ENCODE results near the gene DOK6. TPM values are rescaled to one million over a fixed set of nuclear protein-coding genes. Genes with fewer than 3 reads are reported as not detected.
A peak's percentile ranks its signal among the peaks of the same experiment; 100 is the strongest.

The DOK6 gene
- total RNA-seq, 1 experiment from 2014 or later: not detected

DNA sequence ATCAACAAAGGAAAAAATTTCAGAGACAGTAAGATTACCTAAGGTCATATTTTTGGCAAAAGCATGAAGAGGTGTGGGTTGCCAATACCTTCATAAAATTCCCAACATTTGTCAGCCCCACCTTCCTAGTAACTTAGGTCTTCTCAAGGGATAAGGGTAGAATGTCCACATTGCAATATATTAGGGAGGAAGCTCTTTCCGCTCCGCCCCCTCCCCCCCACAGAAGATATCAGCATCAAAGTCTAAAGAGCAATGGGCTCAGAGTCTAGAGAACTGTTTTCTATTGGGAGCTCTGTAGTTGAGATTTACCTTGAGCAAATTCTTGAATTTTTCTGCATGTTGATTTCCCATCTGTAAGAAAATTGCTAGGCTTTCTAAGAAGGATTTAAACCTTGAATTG is 346.7 kb downstream of the DOK6 start:
- DNase-seq (ENCODE audit: low read depth): no peak

- no peak for DNase-seq (ENCODE audit: low read depth)
Measured at GRCh38 chr18:69752737-69753380, 352.2 kb downstream of the DOK6 start.

GRCh38 chr18:69754108-69754507 is 353.4 kb downstream of the DOK6 start:
- DNase-seq (ENCODE audit: low read depth): no peak

GRCh38 chr18:69755041-69755440 is 354.4 kb downstream of the DOK6 start:
- no peak for DNase-seq (ENCODE audit: low read depth)

DNA sequence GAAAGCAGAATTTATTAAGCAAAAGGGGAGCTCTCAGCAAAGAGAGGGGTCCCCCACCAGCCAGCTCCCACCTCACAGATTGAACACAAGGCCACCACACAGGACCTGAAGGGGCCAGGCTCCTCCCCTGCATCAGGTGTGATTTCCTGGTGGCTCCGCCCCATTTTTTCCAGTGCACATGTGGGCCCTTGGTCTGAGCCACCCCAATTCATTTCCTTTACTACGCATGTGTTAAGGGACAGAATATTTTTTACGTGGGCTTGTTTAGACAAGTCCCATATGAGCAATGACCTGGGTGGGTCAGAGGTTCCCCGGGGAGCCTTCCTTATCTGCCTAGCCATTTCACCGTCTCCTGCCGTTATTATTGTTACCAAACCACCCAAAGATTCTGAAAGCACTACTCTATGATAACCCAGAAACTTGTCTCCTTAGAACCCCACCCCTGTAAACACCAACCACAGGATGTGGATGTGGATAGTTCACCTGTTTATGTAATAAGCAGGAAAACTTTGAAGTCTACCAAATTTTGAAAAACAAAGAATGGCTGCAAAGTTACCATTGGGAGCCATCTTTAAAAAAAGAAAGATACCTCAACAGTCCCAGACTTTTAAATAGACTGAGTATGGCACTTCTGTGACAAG is 355.3 kb downstream of the DOK6 start:
- DNase-seq (ENCODE audit: low read depth): no peak

- DNase-seq (ENCODE audit: low read depth): no peak
Measured at GRCh38 chr18:69757733-69758132, 357.0 kb downstream of the DOK6 start.

DNA sequence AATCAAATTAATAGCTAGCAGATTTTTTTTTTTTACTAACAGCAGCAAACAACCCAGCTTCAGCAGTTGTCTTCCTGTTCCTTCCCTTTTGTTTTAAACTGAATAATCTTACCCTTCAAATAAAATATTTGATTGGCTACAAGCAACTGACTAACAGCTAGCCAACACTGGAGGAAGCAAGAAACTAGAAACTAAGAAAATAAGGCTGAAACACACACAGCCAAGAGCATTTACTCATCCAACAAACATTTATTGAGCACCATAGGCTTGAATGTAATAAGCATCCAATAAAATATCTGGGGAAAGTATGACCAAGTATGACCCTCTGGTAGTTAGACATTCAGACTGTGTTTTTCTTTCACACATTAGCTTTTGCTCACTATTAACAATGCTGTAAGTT is 357.8 kb downstream of the DOK6 start:
- DNase-seq (ENCODE audit: low read depth): no peak

DNA sequence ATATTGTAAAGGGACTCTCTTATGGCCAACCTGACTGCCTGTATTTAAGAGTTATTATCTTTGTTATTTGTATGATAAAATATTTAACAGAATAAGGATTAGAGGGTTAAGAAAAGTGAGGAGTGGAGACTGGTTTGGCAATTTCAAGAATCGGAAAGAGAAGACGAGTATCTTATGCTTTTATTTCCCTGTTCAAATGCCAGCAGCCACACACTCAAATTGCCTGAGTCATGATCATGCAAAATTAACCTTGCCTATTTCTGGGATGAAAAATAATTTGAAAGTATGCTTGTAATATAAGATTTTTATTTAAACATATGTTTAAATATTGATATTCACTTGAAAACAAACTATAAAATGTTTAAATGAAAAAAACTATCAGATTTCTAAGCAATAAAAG is 358.4 kb downstream of the DOK6 start:
- no peak for DNase-seq (ENCODE audit: low read depth)

GRCh38 chr18:69763002-69763401 is 362.3 kb downstream of the DOK6 start:
- no peak for DNase-seq (ENCODE audit: low read depth)

GRCh38 chr18:69763821-69764220 is 363.1 kb downstream of the DOK6 start:
- DNase-seq (ENCODE audit: low read depth): no peak

DNA sequence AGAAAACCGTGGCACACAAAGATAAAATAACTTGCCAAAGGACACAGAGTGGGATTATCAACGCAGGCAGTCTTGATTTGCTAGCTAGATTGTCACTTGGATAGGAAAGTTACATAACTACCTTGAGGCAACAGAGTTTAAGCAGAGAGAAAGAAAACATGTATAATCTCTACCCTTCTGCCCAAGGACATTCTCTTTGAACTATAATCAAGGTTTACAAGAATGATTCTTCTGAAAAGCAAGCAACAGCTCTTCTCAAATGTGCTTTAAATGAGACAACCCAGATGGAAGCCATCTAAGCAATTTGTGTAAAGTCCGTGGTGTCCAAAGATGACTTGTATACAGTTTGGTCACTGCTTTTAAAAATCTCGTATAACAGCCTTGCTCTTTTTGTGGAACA is 369.6 kb downstream of the DOK6 start:
- no peak for DNase-seq (ENCODE audit: low read depth)

GRCh38 chr18:69774831-69775230 is 374.1 kb downstream of the DOK6 start:
- no peak for DNase-seq (ENCODE audit: low read depth)

- no peak for DNase-seq (ENCODE audit: low read depth)
Measured at GRCh38 chr18:69777248-69777647, 376.6 kb downstream of the DOK6 start.

DNA sequence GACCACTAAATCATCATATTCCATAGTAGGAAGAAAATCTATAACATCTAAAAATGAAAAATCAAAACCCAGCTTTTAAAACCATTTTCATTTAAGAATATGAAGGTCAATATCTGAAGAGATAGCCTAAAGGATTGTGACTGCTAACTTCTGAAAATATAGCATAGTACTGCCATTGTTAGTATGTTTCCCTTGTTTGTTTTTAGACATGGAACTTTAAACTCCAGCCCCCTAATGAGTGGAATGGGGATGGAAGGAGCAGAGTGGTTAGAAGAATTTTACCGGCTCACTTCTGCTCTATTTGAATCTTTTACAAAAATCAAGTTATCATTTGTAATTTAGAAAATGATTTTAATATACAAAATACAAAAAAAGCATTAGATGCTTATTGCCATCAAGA is 378.0 kb downstream of the DOK6 start:
- no peak for DNase-seq (ENCODE audit: low read depth)

- DNase-seq (ENCODE audit: low read depth): no peak
Measured at GRCh38 chr18:69780851-69781250, 380.2 kb downstream of the DOK6 start.

DNA sequence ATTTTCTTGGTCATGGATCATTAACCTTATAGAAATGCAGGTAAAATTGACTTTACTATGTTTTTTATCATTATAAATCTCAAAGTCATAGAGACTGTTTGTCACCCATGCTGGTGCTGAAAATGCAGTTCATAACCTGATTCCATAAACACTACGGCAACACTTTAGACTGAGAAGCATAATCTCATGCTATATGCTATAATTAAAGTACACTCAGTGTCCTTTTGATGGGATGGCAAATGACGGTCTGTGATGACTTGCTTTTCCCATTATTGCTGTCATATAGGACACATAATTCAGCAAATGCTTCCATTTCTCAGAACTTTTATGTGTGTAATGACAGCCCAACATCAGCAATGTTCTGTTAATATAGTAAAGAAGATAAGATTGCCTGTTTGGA is 384.1 kb downstream of the DOK6 start:
- DNase-seq (ENCODE audit: low read depth): no peak

DNA sequence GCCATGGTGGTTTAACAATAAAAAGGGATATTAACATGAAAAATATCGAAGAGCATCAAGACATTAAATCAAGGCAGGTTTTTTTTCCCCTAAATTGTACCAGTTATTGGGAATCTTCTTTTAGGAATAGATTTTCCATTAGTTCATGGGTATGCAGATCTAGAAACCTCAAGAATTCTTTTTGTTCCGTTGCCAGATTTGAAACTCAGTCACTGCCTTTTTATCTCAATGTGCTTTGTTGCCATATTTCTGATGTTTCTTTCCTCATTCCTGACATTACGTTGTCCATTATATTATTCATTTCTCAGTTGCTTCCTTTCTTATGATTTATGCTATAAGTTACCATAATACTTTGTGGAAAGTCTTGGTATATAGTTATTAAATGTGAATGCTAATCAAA is 384.8 kb downstream of the DOK6 start:
- DNase-seq (ENCODE audit: low read depth): no peak

- no peak for DNase-seq (ENCODE audit: low read depth)
Measured at GRCh38 chr18:69786427-69786826, 385.7 kb downstream of the DOK6 start.

DNA sequence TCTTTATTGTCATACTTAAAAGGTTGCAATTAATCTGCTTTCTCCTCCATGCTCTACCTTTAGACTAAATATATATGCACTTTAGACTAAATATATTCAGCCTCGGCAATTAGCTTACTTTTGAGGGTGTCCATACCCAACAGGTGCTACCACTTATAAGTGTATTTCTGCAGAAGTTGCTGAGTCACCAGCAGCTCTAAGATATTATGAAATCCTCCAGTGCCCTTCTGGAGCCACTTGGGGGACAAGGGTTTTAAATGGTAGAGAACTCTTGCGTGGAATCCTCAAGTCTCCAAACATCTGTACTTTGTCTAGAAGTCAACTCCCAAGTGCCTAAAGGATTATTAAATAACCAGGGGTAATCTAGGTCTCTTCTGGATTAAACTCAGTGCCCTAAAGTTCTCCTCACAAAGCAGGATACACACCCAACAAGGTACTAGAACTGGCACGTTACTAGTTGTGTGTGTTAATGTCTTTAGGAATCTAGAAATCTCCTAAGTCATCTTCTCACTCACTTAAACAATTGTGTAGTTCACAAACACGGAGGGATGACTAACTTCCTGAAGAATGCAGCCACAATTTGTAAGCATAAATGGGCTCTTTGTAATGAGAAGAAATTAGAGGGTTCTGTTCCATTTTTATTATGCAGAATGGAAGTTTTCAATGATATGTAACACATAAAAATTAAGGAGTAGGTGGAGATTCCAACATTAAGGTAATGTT is 387.3 kb downstream of the DOK6 start:
- DNase-seq (ENCODE audit: low read depth): peak; percentile 66

DNA sequence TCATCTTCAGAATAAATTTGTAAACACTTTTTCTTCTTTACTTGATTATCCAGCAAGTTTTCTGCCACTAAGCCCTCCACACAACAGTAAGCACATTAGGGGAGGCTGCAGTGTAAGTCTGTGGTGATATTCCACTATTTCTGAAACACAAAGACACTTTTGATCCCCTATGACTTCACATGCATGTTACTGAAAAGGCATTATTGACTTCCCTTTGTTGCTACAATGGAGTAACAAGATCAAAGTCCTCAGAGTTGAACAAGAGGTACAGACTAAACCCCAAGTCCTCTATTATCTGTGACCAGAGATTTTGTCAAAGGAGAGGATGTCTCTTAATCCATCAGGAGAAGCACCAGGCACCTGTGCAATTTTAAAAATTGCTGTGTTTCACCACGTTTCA is 389.1 kb downstream of the DOK6 start:
- DNase-seq (ENCODE audit: low read depth): peak; percentile 3

DNA sequence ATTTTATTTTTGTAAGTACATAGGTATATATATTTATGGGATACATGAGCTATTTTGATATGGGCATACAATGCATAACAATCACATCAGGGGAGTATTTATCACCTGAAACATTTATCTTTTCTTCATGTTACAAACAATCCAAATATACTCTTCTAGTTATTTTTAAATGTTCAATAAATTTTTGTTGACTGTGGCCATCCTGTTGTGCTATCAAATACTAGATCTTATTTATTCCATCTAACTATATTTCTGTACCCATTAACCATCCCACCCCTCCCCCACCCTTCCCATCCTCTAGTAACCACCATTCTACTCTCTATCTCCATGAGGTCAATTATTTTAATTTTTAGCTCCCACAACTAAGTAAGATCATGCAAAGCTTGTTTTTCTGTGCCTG is 390.0 kb downstream of the DOK6 start:
- DNase-seq (ENCODE audit: low read depth): no peak

DNA sequence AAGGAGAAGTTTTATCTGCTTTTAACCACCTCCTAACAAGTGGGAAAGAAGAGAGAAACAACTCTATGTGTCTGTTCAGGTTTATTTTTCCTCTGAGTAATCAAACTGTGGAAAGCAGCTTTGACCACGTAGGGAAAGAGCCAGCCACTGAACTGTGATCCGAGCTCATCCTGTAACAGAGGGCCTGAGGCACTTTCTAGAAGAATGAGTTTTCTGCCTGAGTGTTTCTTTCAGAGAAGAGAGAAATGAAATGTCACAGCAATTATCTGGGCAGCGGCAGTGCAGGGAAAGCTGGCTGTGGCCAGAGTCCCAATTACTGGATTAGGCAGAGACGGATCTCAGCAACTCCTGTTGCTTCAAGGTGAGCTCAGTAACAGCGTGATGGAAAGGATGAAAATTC is 395.1 kb downstream of the DOK6 start:
- peak; percentile 79 for DNase-seq (ENCODE audit: low read depth)

DNA sequence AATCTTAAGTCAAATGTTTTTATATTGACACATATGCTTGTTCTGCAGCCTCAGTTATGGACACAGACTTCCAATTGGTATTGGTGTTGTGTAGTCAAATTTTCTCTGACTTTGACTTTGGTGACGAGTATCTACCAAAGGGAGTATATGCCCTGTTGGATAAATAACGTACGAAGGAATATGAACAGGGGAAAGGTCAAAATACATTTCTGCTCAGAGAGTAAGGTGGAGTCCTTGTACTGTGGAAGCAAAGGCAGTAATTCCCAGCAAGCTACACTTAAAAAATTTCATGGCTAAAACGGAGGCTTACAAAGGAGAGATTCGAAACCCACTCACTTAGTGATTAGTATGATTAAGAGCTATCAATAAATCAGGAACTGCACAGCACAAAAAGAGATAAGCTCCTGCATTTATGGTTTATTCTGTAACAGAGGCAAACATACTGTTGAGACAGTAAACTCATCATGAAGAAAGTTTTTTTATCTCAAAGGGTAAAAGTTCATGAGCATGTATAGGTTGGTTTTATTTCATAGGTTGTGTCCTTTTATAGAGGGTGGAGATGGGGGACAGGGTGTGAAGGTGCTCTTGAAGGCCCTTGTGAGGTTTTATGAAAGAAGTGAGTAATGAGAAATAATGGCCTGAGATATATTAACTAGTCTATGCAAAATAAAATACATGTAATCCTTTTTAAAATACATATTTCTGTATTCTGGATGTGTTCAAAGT is 404.3 kb downstream of the DOK6 start:
- no peak for DNase-seq (ENCODE audit: low read depth)

Data from RPMI7951 (cell line).